Tibial artery (tissue), 4 donors: ENCODE measurements around the gene GNG7.
A peak's percentile ranks its signal among the peaks of the same experiment; 100 is the strongest.
"Not testable (repeated sequence)": the region's sequence is repeated elsewhere in the genome, so short reads cannot be mapped to it uniquely, and the experiment has no call there.

Experiments used
- DNase-seq, 2 donors: peaks; one replicate each; pipeline ENCODE4 v3.0.0-alpha.2; 2019
- H3K27ac ChIP-seq, 2 donors: fragments of 200-600 bp; sonication (generic) in 1 of 2; 1 replicate in 1 of 2; 2 replicates in 1 of 2; pipeline ENCODE4 v1.5.1; 2018 to 2019; ENCODE audit warnings: mild to moderate bottlenecking in 1 of 2
- H3K27me3 ChIP-seq, 2 donors: fragments of 200-600 bp; sonication (generic) in 1 of 2; one replicate each; pipeline versions ENCODE4 v1.5.1 to v1.6.0; 2016 to 2019
- H3K36me3 ChIP-seq, 3 donors: fragments of 200-600 bp; sonication (generic) in 2 of 3; one replicate each; pipeline ENCODE4 v1.5.1; 2016 to 2019; ENCODE audit warnings: mild to moderate bottlenecking in 2 of 3
- H3K4me1 ChIP-seq, 4 donors: fragments of 200-600 bp; sonication (generic) in 2 of 4; 1 replicate in 3 of 4; 2 replicates in 1 of 4; pipeline ENCODE4 v1.5.1; 2016 to 2019
- H3K4me3 ChIP-seq, 2 donors: fragments of 200-600 bp; sonication (generic) in 1 of 2; 1 replicate in 1 of 2; 2 replicates in 1 of 2; pipeline ENCODE4 v1.5.1; 2018 to 2019; ENCODE audit warnings: mild to moderate bottlenecking in 2 of 2
- H3K9me3 ChIP-seq, 3 donors: fragments of 200-600 bp; sonication (generic) in 1 of 3; one replicate each; pipeline ENCODE4 v1.5.1; 2016 to 2019
- CTCF ChIP-seq, 2 experiments: fragments of 200-600 bp in 1 of 2; fragments of 450-650 bp in 1 of 2; IDR thresholded peaks; one replicate each; pipeline ENCODE4 v1.5.1; 2017 to 2019; ENCODE audit warnings: antibody characterized with exemption in 2 of 2, mild to moderate bottlenecking in 1 of 2, moderate library complexity in 1 of 2
- intact Hi-C: fragments of 100-400 bp; cut with DNase I; formaldehyde crosslinking; loops from one replicate; pipeline ENCODE4 v1.15.0; 2023; ENCODE audit warnings: low total_unique reads

Gene GNG7

GRCh38 chr19:2476451-2477140 is 225.9 kb downstream of the GNG7 start:
- Histone ChIP-seq H3K9me3 (no peaks in the 10 kb centered on the region), H3K27me3 (no peaks in the 10 kb centered on the region), H3K4me3 (peak overlapping the region; percentile 97 to 98), H3K36me3 (peaks cover 13 to 15% (median 14%) of the 10 kb centered on the region in 3 donors), H3K4me1 (peaks cover 6 to 22% (median 18%) of the 10 kb centered on the region in 4 donors), H3K27ac (peak overlapping the region; percentile 96)
- peak; percentile 56 to 83 for DNase-seq
- intact Hi-C loops = no loop called here
- no peak for TF ChIP-seq CTCF (IDR thresholded peaks at IDR 0.05)

GRCh38 chr19:2475702-2476450 is 226.6 kb downstream of the GNG7 start, which contains the start of gene GADD45B:
TSS of gene GADD45B (plus strand) at chr19:2476127. CDS start at chr19:2476359, 232 bp downstream.
- peak; percentile 97 to 99 for DNase-seq
- no peaks in the 10 kb centered on the region for H3K27me3 ChIP-seq
- peak within 1 kb of the TSS; percentile 96 for H3K27ac ChIP-seq
- H3K4me3 ChIP-seq = peak within 1 kb of the TSS; percentile 97 to 98
- H3K36me3 ChIP-seq = peaks cover 13 to 15% (median 14%) of the 10 kb centered on the region in 3 donors
- intact Hi-C loops = loop anchor here (2.0 kb wide), 1 partner anchor 103 kb away; no protein-coding TSS in a partner anchor
- peak in 1 of 2 experiments; percentile 32 for TF ChIP-seq CTCF (IDR thresholded peaks at IDR 0.05)
- peaks cover 6 to 22% (median 18%) of the 10 kb centered on the region in 4 donors for H3K4me1 ChIP-seq
- H3K9me3 ChIP-seq = no peaks in the 10 kb centered on the region

GRCh38 chr19:2475018-2475701 is 227.3 kb downstream of the GNG7 start:
- Histone ChIP-seq H3K27me3 (no peaks in the 10 kb centered on the region), H3K4me3 (peak overlapping the region; percentile 97 to 98), H3K9me3 (no peaks in the 10 kb centered on the region), H3K4me1 (peaks cover 6 to 22% (median 18%) of the 10 kb centered on the region in 4 donors), H3K27ac (peak overlapping the region; percentile 96), H3K36me3 (peaks cover 13 to 15% (median 14%) of the 10 kb centered on the region in 3 donors)
- TF ChIP-seq CTCF (IDR thresholded peaks at IDR 0.05) = no peak
- peak; percentile 55 to 87 for DNase-seq
- intact Hi-C loops = loop anchor here (2.0 kb wide), 1 partner anchor 104 kb away; no protein-coding TSS in a partner anchor

- TF ChIP-seq CTCF (IDR thresholded peaks at IDR 0.05) = peak; percentile 96 to 99
- Histone ChIP-seq H3K4me3 (peak overlapping the region; percentile 97 to 98), H3K4me1 (peaks cover 6 to 20% (median 15%) of the 10 kb centered on the region in 4 donors), H3K9me3 (no peaks in the 10 kb centered on the region), H3K27ac (peak overlapping the region; percentile 96), H3K27me3 (no peaks in the 10 kb centered on the region), H3K36me3 (peaks cover 13 to 15% (median 14%) of the 10 kb centered on the region in 3 donors)
- intact Hi-C loops = loop anchor here (1.0 to 2.0 kb wide), 2 partner anchors 104 to 137 kb away; no protein-coding TSS in a partner anchor
- peak; percentile 86 to 94 for DNase-seq
Observed at GRCh38 chr19:2474232-2475017, 228.1 kb downstream of the GNG7 start.

- H3K27me3 ChIP-seq, H3K27ac ChIP-seq, H3K4me1 ChIP-seq, DNase-seq, H3K36me3 ChIP-seq, H3K9me3 ChIP-seq, H3K4me3 ChIP-seq, intact Hi-C loops: not testable (repeated sequence)
Observed at GRCh38 chr19:2469915-2470200, 232.6 kb downstream of the GNG7 start.
